Measurements from ENCODE around the gene VGLL4.
"Not testable (repeated sequence)": the region's sequence is repeated elsewhere in the genome, so short reads cannot be mapped to it uniquely, and the experiment has no call there.

Gene VGLL4

DNA sequence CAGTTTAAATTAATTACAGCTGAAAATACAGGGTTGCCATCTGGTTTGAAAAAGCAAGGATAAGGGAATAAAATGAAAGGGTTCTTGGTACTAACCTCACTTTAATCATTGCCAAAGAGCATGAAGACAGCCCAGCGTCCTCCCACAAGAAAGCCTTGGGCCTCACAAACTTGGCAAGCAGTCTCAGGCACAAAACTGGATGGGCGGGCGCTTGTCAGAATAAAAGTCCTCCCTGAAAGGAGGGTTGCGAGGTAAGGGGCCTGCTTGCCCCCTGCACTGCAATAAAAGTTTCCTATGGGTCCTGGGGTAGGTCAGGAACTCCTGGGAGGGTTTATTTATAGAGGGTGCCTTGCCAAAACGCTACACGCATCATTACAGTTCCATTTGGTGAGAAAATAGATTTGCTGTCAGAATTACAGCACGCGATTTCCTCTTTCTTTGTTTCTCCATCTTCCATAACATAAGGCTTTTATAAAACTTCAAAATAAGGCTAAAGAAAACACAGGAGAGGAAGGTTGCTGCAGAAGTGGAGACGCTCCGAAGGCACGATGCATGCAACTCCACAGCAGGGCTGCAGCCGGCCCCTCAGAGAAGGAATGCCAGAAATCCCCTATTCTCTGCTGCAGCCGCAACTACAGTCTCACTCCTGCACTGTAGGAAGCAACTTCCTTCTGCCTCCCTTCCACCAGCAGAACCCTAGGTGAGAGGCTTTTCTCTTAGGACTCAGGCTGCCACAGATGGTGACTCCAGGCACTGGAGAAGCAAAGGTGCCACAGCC, 61.3 kb downstream of the VGLL4 start:
- peak; percentile 93 for DNase-seq

DNA sequence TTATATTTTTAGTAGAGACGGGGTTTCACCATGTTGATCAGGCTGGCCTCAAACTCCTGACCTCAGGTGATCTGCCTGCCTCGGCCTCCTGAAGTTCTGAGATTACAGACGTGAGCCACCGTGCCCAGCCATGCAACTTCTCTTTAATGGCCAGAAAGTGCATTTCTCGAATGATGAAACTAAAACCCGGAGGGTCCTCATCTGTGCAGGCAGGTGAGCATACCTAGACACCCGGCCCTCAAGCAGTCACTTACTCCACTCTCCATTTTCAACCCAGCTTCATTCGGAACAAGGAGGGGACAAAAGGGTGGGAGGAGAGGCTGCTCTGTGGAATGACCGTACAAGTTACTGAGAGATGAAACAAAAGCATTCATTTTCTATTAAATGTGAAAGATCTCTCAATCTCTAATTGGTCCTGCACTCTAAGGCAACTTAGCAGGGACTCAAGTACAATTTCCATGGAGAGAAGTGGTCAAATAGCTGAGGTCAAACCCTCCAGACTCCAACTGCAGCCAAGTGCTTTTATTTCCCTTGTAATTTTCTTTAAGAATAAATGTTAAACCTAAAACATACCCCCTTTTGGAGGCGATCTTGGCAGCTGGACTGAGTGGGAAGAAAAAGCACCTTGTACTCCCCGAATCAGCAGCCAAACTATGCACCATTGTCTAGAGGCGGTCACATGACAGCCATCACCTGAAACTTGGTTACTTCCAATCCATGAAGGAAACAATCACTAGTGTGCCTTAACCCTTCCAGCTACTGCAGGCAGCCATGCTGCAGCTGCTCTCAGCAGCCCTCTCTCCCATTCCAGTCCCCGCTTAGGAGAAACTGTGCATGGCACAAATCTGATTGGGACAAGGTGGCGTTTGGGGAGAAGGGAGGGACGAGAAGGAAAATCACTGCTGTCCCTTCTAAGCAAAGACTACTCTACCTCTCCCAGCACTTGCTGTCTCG, 62.2 kb downstream of the VGLL4 start:
- DNase-seq: peak; percentile 44

DNA sequence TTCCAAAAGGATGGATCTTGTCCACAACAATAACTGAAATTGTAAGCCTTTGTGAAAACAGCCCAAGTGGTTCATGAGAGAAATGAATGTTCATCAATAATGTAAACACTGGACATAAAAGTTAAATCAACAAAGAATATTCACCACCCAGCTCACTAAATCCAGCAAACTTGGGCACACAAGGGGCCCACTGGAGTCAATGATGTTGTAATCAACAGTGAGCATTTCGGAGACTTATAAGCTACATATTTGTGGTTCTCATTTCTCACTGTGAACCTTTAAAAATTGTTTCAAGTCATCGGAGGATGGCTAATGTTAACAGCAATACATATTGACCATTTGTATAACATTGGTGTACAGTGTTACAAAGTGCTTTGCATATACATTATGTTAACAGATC, 63.1 kb downstream of the VGLL4 start:
- DNase-seq: no peak

DNA sequence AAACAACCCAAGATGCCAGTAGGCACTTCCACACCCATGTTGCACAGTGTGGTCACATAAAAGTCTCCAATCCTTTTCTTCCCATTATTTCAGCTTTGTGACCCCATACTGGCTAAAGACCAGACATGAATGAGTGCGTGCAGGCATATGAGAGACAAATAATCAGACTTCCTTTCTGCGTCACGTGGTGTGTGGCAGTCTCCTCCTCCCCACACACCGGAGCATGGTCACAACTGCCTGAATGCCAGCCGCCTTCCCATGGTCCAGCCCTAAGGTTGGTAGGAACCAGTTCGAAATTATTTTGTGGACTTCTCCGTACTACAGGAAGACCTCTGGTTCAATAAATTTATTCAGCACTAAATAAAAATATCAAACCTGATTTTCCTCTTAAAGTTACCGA, 65.5 kb downstream of the VGLL4 start:
- no peak for DNase-seq

DNA sequence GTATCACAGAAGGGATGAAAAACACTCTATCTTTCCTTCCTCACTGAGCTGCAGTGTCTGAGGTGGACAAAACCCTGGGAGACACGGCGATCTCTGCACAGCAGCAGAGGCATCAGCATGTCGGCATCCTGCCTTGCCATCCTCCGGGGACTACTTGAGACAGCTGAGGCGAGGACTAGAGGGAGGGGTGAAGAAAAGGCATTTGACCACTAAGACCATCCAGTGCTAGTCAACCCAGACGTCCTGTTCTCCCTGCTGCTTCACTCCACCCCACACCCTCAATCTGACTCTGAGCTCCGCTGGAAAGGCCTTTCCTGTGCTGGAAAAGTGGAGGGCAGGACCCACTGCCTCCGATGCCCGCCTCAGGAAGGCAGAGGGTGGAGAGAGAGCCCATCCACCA, 67.3 kb downstream of the VGLL4 start:
- DNase-seq: peak; percentile 49

DNA sequence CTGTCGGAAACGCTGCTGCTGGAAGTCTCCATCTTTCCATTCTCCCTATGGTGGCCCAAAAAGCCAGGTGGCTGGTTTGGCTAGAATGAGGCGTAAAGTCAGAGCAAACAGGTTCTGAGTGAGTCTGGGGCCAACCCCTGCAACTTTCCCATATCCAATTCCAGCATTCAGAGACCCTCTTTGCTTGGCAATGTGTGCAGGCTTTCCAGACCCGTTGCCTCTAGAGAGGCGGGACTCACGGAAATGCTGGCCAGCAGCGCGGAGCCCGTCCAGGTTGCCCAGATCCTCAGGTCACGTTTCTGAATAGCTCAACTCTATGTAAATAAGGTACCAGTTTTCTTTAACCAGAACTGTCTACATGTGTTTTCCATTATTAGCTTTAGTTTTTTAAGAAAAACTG, 68.0 kb downstream of the VGLL4 start:
- no peak for DNase-seq

DNA sequence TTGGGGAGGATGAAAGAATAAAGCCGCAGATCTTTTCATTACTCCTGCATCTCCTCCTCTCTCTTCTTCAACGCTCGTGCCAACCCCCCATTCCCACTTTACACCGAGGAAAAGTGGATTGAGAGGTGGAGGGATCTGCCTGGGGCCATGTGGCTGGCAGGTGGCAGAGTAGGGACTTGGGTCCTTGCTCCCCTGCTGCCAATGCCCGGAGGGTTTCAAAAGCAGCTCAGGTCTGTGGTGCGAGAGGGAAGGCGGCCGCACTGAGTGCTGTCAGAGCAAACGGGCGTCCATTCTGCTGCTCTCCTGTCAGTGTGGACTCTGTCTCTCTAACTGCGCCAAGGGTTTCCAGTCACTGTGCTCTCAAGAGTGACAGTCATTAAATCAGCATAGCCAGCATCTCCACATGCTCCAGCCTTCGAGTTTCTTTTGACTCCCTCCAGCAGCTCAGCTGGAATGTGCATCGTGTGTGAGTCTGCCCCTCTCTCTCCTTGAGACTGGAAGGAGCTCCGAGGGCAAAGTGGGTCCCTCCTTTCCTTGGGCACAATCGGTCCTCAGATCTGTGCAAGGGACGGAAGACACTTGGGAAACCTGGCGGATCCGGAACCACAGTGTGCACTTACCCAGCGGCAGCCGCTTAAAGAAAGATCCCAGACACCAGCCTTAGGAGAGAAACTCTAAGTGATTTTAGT, 68.6 kb downstream of the VGLL4 start:
- peak; percentile 17 for DNase-seq

DNA sequence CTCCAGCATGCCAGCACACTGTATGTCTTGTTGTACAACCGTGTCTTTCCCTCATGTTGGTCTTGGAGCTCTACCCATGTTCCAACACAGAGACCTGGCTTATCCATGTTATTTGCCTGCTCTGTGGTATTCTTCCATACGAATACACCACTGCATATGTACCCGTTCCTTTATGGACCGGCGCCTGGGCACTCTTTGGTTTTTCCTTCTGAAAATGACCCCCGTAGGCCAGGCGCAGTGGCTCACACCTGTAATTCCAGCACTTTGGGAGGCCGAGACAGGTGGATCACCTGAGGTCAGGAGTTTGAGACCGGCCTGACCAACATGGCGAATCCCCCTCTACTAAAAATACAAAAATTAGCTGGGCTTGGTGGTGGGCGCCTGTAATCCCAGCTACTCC, 71.1 kb downstream of the VGLL4 start:
- not testable (repeated sequence) for DNase-seq

DNA sequence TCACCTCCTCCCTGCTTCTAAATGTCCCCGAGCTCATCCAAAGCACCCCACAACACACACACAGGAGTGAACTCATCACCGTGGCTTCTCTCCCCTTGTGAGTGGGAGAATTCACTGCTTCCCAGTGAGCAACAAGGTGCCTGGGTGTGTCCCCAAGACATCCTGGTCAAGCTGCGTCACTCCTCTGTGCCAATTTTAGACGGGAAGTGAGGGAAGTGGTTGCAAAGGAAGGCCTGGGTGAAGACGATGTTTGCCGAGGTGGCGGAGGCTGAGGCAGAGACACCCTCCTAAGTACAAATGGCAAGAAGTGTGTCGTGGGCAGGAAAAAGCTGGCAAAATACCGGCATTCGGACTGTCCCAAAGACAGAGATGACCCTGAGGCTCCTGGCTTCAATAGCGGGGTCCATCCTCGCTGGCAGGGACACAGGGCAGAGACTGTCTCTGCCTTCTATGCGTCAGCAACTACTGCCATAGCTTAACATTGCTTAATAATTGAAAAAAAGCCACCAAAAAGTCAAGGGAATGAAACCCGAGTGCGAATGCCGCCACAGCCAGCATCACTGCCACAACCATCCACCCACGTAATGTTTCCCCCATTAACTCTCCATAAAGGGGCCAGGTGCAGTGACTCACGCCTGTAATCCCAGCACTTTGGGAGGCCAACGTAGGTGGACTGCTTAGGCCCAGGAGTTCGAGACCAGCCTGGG, 72.8 kb downstream of the VGLL4 start:
- DNase-seq: no peak

DNA sequence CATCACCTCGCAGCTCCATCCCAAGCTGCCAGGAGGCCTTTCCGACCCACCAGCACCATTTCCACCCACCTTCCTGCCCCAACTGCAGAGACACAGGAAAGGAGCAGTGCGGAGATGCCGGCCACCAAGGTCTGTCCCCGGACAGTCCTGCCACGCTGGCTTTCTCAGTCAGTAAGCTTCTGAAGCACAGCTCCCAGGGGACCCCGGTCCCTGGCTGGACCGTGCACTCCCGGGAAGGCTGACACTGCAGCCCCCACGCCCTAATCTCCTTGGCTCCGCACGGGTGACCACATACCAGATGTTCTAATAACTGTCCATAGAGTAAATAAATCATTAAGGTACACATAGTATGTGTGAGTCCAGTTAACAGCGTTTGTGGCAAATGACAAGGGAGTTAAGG, 73.5 kb downstream of the VGLL4 start:
- DNase-seq: peak; percentile 24

DNA sequence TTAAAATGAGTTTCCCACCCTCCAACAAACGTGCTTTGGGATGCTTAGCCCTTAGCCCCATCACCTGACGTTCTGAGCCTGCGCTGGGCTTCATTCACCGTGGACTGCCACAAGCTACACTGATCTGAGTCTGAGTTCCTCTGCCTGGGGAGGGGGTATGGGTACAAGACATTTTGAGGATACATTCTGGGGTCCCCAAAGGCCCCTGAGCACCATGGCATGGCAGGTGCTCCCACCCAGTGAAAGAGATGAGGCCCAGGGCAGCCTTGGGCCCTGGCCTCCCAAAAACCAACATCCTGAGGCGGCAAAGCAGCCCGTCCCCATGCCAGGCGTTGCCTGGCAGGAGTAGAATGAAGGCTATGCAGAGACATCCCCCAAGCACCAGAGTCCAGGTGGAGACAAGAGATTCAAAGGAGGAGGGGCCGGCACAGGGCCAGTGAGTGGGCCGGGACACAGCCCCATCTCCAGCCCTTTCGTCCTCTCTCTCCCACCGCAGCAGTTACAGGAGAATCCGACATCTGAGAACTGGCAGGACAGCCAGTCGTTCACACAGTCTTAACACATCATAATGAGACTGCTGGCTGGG, 74.5 kb downstream of the VGLL4 start:
- no peak for DNase-seq

DNA sequence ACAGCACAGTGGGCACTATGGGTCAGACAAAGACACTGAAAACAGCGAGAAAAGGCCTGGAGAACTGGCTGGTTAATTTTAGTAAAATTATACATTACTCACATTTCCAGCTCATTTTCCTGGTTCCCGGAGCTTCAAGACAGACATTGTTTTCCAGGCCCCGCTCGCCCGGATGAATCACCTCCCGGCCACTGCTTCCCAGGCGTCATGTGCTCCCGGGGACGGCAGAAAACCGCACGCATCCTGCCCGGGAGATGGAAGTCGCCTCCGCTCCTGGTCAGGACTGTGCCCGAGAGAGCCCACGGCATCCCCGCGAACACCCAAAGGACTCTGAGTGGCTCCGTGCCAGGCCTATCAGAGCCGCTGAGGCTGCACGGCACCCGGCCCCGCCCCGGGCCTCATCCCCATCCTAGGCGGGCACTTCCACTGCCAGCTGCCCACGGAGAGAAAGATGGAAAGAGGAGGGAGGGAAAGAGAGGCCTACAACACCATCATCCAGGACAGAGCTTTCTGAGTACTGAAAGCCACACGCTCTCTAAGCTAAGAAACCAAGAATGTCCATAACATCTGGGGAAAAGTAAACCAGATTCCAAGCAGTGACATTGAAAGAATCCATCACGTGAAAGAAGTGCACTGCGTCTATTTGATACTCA, 75.1 kb downstream of the VGLL4 start:
- no peak for DNase-seq

DNA sequence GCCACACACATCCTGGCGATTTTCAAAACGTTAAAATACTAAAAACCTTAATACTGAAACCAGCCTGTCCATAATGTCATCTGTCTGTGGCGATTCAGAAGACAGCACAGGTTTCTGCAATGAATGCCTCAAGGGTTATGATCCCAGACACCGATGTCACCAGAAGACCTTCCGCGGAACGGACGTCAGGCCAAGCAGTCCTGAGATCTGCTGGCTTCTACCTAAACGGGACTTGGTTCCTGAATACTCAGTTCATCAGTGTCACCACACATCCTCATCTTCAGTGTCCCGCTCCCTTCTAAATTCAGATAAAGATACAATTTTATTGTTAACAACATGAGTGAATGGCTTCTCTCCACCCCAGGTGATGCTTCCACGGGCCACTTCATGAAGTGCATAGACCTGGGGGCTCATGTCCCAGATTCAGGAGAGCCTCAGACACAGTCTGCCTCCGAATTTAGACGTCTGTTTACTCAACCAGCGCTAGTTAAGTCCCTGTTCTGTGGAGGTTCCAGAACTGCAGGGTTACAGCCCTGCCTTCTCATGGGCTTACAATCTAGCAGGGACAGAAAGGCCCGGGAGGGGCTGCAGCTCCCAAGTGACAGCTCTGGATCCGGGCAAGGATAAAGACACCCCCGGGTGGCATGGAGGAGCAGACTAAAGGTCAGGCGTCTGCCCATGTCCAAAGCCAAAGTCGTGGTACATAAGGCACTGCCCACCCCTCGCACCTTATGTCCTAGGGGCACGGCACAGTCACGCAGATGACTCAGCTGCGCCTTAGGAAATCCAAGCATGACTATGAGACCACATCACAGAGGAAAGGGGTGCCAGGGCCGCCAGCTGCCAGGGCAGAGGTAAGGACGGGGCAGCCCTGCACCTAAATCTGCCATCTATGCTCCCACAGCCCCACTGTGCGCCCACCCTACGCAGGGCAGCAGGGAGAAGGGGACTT, 75.9 kb downstream of the VGLL4 start:
- DNase-seq: no peak

DNA sequence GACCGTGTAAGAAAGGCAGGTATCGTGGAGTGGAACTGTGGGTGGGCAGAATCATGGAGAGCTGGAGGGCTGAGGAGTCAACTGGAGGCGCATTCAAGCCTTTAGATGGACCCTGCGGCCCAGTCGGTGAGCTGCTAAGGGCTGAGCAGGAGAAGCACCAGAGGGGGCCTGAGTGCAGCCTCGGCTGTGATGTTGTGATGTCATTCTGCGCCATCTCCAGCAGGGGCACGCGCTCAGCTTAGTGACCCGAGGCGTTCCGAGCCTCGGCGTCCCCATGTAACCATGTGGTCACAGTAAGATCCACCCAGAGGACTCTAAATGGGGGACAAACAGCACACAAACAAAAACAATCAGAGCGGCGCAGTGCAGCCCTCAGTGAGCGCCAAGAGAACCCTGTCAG, 76.8 kb downstream of the VGLL4 start:
- DNase-seq: no peak

DNA sequence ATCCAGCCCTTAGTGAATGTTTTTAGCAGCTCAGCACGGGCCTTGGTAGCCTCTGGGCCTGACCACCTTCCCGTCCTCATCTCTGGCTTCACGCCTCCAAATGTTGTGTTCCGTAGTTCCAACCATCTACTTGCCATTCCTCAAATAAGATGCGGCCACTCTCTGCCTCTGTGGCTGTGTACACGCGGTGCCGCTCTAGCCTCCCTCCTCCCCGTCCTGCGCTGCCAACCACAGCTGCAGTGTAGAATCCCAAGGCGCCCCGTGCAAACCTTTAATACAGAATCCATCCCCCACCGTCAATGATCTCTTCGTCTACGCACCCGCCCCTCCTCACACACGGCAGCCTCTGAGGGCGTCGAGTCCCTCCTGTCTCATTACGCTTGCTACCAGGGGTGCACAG, 77.2 kb downstream of the VGLL4 start:
- no peak for DNase-seq

DNA sequence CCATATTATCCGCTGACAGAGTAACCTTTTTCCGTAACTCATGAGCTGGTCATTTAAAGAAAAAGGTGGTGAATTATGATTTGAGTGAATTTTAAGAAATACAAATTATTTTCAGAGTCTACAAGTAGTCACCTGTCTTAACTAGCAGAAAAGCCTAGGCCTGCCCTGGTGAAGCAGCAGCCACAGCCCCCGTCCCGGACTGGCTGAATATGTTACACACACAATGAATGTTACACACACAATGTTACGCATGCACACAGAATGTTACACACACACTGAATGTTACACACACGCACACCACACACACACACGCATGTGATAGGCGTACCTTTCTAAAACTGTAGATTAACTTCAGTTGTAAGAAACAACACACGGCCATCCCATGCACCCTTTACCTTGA, 77.8 kb downstream of the VGLL4 start:
- DNase-seq: no peak

DNA sequence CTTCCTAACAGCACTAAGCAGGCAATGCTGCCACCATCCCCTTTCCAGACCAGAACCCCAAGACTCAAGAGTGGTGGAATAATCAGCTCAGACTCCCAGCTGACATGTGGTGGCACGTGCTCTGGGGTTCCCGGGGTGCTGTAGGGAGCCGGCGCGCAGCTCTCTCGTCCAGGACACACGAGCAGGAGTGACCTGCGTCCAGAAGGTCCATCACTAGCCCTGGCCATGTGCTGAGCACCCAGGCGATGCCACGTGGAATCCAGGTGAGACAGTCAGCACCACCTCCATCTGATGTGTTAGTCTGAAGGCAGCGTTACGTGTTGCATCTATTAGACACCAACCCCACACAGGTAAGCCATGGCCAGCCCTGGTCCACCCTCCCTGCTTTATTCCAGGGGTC, 78.2 kb downstream of the VGLL4 start:
- DNase-seq: no peak

DNA sequence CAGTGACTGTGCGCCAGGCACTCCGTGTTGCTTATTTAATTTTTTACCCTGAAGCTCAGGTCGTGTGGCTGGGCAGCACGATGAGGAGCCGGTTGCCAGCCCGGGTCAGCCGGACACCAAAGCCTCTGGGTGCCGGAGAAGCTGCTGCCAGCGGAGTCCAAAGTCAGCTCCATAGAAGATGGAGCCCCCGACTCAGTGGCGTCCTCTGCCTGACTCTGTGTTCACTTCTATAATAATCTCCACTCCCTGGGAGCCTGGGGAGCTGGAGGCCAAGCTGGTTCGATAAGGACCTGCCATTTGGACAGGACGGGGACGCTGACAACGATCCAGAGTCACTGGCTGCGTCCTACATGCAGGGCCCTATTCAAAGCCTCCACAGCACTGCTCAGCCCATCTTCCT, 78.6 kb downstream of the VGLL4 start:
- no peak for DNase-seq

DNA sequence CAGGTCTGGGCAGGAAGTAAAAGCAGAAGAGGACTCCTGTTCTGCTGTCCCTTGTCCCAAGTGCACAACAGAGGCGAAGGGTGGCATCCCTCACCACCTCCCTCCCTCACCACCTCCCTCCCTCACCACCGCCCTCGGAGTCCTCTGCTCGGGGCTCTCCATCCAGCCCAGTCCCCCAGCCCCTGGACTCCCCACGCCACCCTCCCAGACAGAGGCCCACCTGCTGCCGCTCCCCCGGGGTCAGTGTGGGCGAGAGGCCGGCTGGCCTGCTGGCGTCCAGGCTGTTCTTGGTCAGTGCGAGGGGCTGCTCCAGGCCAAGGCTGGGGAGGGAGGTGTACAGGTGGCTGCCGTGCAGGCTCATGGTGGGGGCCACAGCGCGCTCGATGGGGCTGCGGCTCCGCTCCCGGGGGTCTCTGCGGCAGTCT, 79.1 kb downstream of the VGLL4 start:
- DNase-seq: no peak

DNA sequence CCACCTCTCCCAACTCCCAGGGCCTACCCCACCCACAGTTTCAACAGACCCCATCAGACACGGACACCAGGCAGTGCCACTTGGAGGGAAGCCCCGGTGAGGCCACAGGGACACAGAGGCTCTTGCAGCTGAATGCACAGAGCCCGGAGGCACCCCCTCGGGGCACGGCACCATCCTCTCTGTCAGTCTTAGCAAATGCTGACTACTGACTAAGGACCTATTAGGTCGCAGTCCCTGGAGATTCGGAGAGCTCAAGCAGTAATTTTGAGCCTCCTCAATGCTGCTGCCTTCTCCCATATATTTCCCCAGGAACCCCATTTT, 79.9 kb downstream of the VGLL4 start:
- DNase-seq: no peak

Measured in eye (tissue), 1 donor.